Measurements from ENCODE around the gene SLC6A18.

The SLC6A18 gene

DNA sequence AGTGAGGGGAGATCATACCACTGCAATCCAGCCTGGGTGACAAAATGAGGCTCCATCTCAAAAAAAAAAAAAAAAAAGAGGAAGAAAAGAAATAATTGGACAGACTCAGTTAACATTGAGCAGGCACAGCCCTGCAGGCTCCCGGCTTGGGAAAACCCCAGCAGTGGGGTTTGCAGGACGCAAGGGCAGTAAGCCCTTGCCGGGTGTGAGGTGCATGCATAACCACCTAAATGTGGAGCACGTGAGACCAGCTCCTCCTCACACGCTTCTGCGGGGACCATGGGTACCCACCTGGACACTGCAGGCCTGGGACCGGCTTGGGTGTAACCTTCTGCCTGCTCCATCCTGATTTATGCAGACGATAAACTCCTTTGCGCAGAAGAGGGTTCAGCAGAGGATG, 4.8 kb upstream of the SLC6A18 start:
- TF ChIP-seq, protein P1, sequence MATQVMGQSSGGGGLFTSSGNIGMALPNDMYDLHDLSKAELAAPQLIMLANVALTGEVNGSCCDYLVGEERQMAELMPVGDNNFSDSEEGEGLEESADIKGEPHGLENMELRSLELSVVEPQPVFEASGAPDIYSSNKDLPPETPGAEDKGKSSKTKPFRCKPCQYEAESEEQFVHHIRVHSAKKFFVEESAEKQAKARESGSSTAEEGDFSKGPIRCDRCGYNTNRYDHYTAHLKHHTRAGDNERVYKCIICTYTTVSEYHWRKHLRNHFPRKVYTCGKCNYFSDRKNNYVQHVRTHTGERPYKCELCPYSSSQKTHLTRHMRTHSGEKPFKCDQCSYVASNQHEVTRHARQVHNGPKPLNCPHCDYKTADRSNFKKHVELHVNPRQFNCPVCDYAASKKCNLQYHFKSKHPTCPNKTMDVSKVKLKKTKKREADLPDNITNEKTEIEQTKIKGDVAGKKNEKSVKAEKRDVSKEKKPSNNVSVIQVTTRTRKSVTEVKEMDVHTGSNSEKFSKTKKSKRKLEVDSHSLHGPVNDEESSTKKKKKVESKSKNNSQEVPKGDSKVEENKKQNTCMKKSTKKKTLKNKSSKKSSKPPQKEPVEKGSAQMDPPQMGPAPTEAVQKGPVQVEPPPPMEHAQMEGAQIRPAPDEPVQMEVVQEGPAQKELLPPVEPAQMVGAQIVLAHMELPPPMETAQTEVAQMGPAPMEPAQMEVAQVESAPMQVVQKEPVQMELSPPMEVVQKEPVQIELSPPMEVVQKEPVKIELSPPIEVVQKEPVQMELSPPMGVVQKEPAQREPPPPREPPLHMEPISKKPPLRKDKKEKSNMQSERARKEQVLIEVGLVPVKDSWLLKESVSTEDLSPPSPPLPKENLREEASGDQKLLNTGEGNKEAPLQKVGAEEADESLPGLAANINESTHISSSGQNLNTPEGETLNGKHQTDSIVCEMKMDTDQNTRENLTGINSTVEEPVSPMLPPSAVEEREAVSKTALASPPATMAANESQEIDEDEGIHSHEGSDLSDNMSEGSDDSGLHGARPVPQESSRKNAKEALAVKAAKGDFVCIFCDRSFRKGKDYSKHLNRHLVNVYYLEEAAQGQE (IDR thresholded peaks at IDR 0.05; ENCODE audit: insufficient read depth in 1 of 2, low read depth in 2 of 2, low read length in 2 of 2): no peak
- TF ChIP-seq POLR2AphosphoS5 (IDR thresholded peaks at IDR 0.05; ENCODE audit: low read depth, low read length): no peak
- TF ChIP-seq FOXP2 (optimal IDR thresholded peaks at IDR 0.05; ENCODE audit: borderline replicate concordance, extremely low read depth, extremely low read length, insufficient read depth): no peak
- no peak for TF ChIP-seq TAF1 (IDR thresholded peaks at IDR 0.05; ENCODE audit: borderline replicate concordance, insufficient read depth, low read length)
- TF ChIP-seq SIN3A (IDR thresholded peaks at IDR 0.05; ENCODE audit: borderline replicate concordance, insufficient read depth, low read length): no peak

DNA sequence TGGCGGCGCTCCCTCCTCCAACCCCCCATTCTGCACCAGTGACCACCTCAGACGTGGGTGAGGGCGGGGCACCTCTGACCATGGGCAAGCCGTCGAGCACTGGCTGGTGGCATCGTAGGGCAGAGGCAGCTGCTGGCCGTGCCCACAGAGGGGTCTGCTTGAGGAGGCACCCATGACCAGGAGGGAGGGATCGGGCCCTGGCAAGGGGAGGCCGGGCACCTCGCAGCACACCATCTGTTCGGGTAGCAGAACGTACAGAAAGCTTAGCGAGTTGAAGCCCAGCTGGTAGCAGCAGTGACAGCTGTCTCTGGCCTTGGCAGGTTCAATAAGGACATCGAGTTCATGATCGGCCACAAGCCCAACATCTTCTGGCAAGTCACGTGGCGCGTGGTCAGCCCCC, 4.3 kb upstream of the SLC6A18 start:
- TF ChIP-seq TAF1 (IDR thresholded peaks at IDR 0.05; ENCODE audit: borderline replicate concordance, insufficient read depth, low read length): no peak

DNA sequence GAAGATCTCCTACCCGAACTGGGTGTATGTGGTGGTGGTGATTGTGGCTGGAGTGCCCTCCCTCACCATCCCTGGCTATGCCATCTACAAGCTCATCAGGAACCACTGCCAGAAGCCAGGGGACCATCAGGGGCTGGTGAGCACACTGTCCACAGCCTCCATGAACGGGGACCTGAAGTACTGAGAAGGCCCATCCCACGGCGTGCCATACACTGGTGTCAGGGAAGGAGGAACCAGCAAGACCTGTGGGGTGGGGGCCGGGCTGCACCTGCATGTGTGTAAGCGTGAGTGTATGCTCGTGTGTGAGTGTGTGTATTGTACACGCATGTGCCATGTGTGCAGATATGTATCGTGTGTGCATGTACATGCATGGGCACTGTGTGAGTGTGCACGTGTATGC, 3.5 kb upstream of the SLC6A18 start:
- TF ChIP-seq FOXP2 (optimal IDR thresholded peaks at IDR 0.05; ENCODE audit: borderline replicate concordance, extremely low read depth, extremely low read length, insufficient read depth): no peak
- no peak for TF ChIP-seq SIN3A (IDR thresholded peaks at IDR 0.05; ENCODE audit: borderline replicate concordance, insufficient read depth, low read length)
- TF ChIP-seq, protein P1 (IDR thresholded peaks at IDR 0.05; ENCODE audit: insufficient read depth in 1 of 2, low read depth in 2 of 2, low read length in 2 of 2): no peak
- TF ChIP-seq TAF1 (IDR thresholded peaks at IDR 0.05; ENCODE audit: borderline replicate concordance, insufficient read depth, low read length): no peak
- TF ChIP-seq POLR2AphosphoS5 (IDR thresholded peaks at IDR 0.05; ENCODE audit: low read depth, low read length): no peak

DNA sequence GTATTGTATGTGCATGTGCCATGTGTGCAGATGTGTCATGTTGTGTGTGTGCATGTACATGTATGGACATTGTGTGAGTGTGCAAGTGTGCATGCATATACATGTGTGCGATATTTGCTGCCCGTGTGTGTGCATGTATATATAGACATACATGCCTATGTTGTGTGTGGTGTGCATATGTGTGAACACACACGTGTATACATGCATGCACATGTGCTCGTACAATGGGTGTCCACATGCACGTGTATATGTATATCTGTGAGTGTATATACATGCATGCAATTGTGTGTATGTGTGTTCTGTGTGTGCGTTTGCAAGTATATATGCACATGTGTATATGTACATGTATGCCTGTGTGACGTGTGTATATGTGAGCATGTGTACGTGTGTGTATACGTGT, 3.0 kb upstream of the SLC6A18 start:
- no peak for TF ChIP-seq SIN3A (IDR thresholded peaks at IDR 0.05; ENCODE audit: borderline replicate concordance, insufficient read depth, low read length)
- TF ChIP-seq TAF1 (IDR thresholded peaks at IDR 0.05; ENCODE audit: borderline replicate concordance, insufficient read depth, low read length): no peak
- TF ChIP-seq POLR2AphosphoS5 (IDR thresholded peaks at IDR 0.05; ENCODE audit: low read depth, low read length): no peak
- TF ChIP-seq, protein P1 (IDR thresholded peaks at IDR 0.05; ENCODE audit: insufficient read depth in 1 of 2, low read depth in 2 of 2, low read length in 2 of 2): no peak
- TF ChIP-seq FOXP2 (optimal IDR thresholded peaks at IDR 0.05; ENCODE audit: borderline replicate concordance, extremely low read depth, extremely low read length, insufficient read depth): no peak

DNA sequence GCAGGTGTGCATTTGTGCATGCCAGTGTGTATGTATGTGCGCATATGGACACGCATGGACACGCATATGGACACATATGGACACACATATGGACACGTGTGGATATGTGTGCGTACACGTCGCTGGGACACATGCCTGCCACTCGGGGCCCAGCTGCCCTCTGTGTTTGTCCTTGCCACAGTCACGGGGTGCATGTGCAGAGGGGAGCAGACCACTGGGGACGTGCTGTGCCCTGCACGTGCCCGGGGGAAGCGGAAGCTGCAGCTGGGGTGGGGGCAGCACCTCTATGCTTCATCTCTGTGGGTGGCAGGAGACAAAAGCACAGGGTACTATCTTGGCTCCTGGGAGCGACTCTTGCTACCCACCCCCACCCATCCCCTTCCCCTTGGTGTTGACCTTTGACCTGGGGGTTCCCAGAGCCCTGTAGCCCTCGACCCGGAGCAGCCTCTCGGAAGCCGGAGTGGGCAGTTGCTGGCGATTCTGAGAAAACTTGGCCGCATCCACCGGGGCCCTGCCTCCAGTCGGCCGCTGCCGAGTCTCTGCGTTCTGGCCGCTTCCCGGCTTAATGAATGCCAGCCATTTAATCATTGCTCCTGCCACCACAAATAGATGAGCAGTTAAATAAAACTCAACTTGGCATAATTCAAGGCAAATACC, 2.4 kb upstream of the SLC6A18 start:
- TF ChIP-seq POLR2AphosphoS5 (IDR thresholded peaks at IDR 0.05; ENCODE audit: low read depth, low read length) (no peak), FOXP2 (optimal IDR thresholded peaks at IDR 0.05; ENCODE audit: borderline replicate concordance, extremely low read depth, extremely low read length, insufficient read depth) (no peak), SIN3A (IDR thresholded peaks at IDR 0.05; ENCODE audit: borderline replicate concordance, insufficient read depth, low read length) (no peak), TAF1 (IDR thresholded peaks at IDR 0.05; ENCODE audit: borderline replicate concordance, insufficient read depth, low read length) (no peak)
- TF ChIP-seq, protein P1 (IDR thresholded peaks at IDR 0.05; ENCODE audit: insufficient read depth in 1 of 2, low read depth in 2 of 2, low read length in 2 of 2): no peak

Measured in PFSK-1 (cell line).